Left cardiac atrium (tissue), 4 donors: Measurements from ENCODE around the gene NANP. TPM values are rescaled to one million over a fixed set of nuclear protein-coding genes. Genes with fewer than 3 reads are reported as not detected.
A peak's percentile ranks its signal among the peaks of the same experiment; 100 is the strongest.
"Not testable (repeated sequence)": the region's sequence is repeated elsewhere in the genome, so short reads cannot be mapped to it uniquely, and the experiment has no call there.

ENCODE experiments used
- ATAC-seq, 2 donors: fragments of 200-7000 bp; cut with Tn5 transposase; one replicate each; pipeline ENCODE4 v1.9.1; 2020; ENCODE audit warnings: mild to moderate bottlenecking in 2 of 2, moderate library complexity in 2 of 2
- DNase-seq: peaks from one replicate; pipeline ENCODE4 v3.0.0-alpha.2; 2020
- intact Hi-C, 2 donors: fragments of 100-400 bp; cut with DNase I; formaldehyde crosslinking; loops; one replicate each; pipeline versions ENCODE4 v1.14.1 to v1.15.1; 2022 to 2023
- long read RNA-seq: library from polyadenylated mRNA; unstranded; transcript quantifications from one replicate; pipeline ENCODE4 v2.0.0, GENCODE V29; 2021
- total RNA-seq, 2 donors: library from RNA; stranded (reverse); fragmentation: NEBNext Ultra II Directional; extraction: Animal tissue kit (Norgen Biotek cat#: 25700); gene quantifications; one replicate each; pipeline ENCODE4 v1.2.1, GENCODE V29; 2021
- donor health status: DM: no; HTN: yes; CAD: no.
- donor health status: DM: no; HTN: yes; CAD: no; lungs with severe emphysema.
- donor health status: DM: yes; HTN: yes; CAD: no.
- donor health status: Dilated cardiomyopathy.

NANP gene, protein sequence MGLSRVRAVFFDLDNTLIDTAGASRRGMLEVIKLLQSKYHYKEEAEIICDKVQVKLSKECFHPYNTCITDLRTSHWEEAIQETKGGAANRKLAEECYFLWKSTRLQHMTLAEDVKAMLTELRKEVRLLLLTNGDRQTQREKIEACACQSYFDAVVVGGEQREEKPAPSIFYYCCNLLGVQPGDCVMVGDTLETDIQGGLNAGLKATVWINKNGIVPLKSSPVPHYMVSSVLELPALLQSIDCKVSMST
- 1 to 10 TPM; 4.4 to 6.7 TPM for total RNA-seq
- long read RNA-seq, transcript NANP-201 (2 exons, 3,964 nt) = major isoform, 29 of 30 reads
- long read RNA-seq, partial matches to known transcripts = 0 of 30 reads
- long read RNA-seq, other reads (novel, unspliced or antisense) = 1 of 30 reads

GRCh38 chr20:25623736-25624499 lies at the start of gene NANP:
NANP (minus strand) TSS chr20:25624014; CDS start chr20:25623948, 66 bp downstream.
- ATAC-seq = peak; percentile 95 to 96
- peak; percentile 98 for DNase-seq
- intact Hi-C loops = loop anchor here in 1 of 2 donors (10.0 kb wide), 1 partner anchor 71 kb away; the partner anchor contains the start of gene ZNF337

GRCh38 chr20:25672659-25673235 lies 48.9 kb upstream of the NANP start:
- DNase-seq = no peak
- intact Hi-C loops = no loop called here
- no peak for ATAC-seq

GRCh38 chr20:25669826-25670422 lies 46.1 kb upstream of the NANP start:
- intact Hi-C loops = no loop called here
- DNase-seq (no peak), ATAC-seq (peak in 1 of 2 donors; percentile 45)

- no peak for ATAC-seq
- no peak for DNase-seq
- intact Hi-C loops = no loop called here
Measured at GRCh38 chr20:25668446-25668845, 44.6 kb upstream of the NANP start.

DNA sequence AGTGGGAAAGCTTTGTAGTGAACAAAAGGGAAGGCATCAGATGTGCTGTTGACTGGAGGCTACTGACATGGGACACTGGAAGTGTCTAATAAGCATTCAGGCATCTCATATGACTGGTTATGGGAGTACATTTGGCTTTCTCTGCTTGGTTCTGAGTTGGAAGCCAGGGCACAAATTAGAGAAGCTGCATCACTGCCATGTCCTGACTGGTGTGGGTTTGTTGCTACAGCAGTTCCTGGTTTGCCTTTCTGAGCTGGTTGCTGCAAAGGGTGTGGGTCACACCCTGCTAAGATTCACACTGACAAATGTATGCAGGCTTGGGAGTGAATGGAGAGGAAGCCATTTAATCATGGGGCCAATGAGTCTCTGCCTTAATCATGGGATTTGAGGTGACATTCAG lies 36.2 kb upstream of the NANP start:
- ATAC-seq = no peak
- intact Hi-C loops = no loop called here

GRCh38 chr20:25654487-25654886 lies 30.7 kb upstream of the NANP start:
- DNase-seq = no peak
- intact Hi-C loops = no loop called here
- no peak for ATAC-seq

More for the DNA sequence above, 36.2 kb upstream of the NANP start:
- DNase-seq = no peak

DNA sequence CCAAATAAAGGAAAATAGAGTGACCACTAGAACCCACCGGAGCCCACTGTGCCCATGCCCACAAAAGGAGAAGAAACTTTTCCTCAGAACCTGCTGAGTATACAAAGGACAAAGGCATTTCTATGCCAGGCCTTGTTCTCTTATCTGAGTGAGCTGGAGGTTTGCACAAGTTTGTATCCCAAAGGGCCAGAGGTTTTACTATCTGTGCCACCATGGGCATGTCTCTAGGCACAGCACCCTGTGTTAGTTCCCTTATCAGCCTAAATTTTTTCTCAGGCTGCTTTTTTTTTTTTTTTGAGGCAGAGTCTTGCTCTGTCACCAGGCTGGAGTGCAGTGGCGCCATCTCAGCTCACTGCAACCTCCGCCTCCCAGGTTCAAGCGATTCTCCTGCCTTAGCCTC lies 29.1 kb upstream of the NANP start:
- ATAC-seq, intact Hi-C loops: not testable (repeated sequence)

DNA sequence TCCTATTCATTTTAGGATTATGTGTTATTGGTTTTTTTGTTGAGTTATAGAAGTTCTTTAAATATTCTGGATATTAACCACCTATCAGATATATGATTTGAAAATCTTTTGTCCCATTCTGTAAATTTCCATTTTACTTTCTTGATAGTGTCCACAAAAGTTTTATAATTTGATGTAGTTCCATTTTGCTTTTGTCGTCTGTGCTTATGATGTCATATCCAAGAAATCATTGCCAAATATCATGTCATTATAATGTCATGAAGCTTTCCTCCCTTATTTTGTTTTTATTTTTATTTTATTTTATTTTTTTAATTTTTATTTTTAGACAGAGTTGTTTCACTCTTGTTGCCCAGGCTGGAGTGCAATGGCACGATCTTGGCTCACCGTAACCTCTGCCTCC lies 21.0 kb upstream of the NANP start:
- intact Hi-C loops = no loop called here
- DNase-seq (no peak), ATAC-seq (no peak)

More for the DNA sequence above, 29.1 kb upstream of the NANP start:
- not testable (repeated sequence) for DNase-seq

DNA sequence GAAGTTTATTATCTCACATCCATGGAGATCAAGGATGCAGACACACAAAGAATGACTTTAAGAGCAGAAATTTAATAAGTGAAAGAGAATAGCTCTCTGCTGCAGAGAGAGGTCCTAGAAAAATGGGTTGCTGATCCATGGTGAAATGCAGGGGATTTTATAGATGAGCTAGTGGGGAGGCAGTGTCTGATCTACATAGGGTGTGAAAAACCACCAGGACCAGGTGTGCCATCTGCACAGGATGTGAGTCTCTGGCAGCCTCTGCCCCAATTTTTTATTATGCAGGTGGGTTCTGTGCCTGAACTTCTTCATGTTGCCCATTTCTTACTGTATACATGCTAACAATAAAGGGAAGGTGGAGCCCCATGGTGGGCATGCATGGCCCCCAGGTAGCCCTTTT lies 19.9 kb upstream of the NANP start:
- DNase-seq = no peak
- no peak for ATAC-seq
- intact Hi-C loops = no loop called here

DNA sequence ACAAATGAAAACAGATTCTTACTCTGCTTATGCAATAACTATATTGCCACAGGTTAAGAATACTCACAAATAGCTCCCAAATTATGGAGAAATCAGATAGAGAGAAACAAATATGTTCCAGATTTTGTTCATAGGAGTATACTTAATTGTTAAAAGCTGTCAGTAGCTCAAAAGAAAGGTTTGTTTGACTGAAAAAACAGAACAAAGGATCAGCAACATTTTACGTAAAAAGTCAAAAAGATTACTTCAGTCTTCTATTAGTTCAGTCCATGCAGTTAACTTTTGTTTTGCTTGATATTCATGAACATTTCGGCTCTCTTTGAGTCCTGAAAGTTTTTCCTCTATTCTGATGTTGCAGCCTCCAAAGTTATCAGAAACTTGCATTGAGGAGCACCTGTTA lies 13.4 kb upstream of the NANP start:
- ATAC-seq = no peak
- intact Hi-C loops = no loop called here
- no peak for DNase-seq

DNA sequence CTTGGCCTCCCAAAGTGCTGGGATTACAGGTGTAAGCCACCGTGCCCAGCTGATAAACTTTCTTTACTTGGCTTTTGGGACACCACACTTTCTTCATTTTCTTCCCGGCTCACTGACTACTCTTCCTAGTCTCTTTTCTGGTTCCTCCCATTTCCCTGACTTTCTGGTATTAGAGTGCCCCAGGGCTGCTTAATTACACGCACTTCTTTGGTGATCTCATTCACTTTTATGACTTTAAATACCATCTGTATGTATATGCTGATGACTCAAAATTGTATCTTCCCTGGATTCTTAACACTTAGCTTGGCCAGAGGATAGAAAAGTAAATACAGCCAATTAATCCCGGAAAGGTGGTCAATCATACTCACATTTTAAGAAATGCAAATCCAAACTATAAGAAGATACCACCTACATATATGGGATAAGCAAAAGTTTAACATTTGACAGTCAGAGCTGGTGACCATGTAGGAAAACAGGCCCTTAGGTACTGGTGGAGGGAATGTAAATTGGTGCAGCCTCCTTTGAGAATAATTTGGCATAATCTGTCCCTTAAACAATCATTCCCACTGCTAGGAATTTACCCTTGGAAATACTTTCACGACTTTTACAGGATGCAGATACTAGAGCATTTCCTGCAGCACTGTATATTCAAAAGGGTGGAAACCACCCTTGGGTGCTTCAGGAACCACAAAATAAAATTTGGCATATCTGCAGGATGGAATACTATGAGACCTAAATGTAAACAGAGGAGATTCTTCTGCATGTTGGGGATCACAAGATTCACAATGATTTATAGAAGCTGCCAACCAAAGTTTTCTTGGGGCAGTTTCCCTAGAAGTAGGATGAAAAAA lies 9.4 kb upstream of the NANP start:
- DNase-seq (no peak), ATAC-seq (no peak)
- intact Hi-C loops = no loop called here

DNA sequence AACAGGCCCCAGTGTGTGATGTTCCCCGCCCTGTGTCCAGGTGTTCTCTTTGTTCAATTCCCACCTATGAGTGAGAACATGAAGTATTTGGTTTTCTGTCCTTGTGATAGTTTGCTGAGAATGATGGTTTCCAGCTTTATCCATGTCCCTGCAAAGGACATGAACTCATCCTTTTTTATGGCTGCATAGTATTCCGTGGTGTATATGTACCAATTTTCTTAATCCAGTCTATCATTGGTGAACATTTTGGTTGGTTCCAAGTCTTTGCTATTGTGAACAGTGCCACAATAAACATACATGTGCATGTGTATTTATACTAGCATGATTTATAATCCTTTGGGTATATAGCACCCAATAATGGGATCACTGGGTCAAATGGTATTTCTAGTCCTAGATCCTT lies 6.8 kb upstream of the NANP start:
- intact Hi-C loops, ATAC-seq, DNase-seq: not testable (repeated sequence)

DNA sequence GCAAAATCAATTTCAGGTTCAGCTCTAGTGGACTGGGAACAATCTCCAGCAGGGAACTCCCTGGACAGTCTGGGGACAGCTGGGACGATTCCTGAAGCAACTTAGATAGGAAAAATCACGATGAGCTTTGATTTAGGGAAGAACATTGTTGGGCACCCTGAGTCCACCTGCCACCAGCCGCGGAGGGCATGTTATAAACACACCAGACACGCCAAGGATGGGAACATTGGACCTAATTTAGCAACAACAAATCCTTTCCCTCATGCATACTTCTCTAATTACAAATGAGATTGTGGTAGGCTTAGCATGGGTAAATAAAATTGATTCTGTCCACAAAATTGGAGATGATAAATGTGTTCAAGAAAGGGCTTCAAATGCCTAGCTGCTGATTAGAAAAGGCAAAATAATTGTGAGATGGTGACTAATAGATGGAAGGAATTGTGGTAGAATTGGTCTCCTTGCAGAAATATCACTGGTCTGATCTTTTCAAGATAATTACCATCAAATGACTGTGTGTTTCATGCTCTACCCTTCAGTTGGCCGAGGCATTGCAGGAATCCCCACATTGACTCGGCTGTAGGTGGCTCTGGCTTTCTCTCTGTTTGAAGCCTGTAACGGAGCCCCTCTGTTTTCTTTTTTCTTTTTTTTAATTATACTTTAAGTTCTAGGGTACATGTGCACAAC lies 6.1 kb upstream of the NANP start:
- ATAC-seq (no peak), DNase-seq (no peak)
- intact Hi-C loops = loop anchor here in 1 of 2 donors (10.0 kb wide), 1 partner anchor 65 kb away; the partner anchor contains the start of gene ZNF337

DNA sequence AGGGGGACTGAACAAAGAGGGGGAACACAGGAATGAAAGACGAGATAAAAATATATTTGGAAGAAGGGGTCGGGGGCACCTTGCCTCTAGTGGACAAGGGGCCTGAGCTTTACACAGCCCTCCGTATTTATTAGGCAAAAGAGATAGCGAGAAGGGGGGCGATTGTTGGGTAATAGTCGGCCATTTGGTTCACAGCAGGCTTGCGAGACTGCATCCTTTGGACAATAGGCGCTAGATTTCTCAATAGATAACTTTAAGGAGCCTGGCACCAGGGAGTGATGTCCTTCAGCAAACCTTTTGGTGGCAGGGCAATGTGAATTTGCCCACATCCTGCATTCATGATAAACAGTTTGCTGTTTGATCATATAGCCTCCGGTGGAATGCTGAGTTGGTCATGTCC lies 3.0 kb upstream of the NANP start:
- intact Hi-C loops = loop anchor here in 1 of 2 donors (10.0 kb wide), 1 partner anchor 68 kb away; the partner anchor contains the start of gene ZNF337
- ATAC-seq = no peak
- no peak for DNase-seq

- intact Hi-C loops = loop anchor here in 1 of 2 donors (10.0 kb wide), 1 partner anchor 70 kb away; the partner anchor contains the start of gene ZNF337
Measured at GRCh38 chr20:25624500-25624939, 706 bp upstream of the NANP start.

GRCh38 chr20:25623225-25623735 lies 534 bp downstream of the NANP start:
- ATAC-seq (peak; percentile 50 to 68), DNase-seq (peak; percentile 60)
- intact Hi-C loops = loop anchor here in 1 of 2 donors (10.0 kb wide), 1 partner anchor 72 kb away; the partner anchor contains the start of gene ZNF337

More at GRCh38 chr20:25624500-25624939, 706 bp upstream of the NANP start:
- ATAC-seq (no peak), DNase-seq (no peak)
